ENCODE measurements around the gene RNF217.

GRCh38 chr6:125097186-125097585 is 134.9 kb downstream of the RNF217 start:
- no peak for TF ChIP-seq POLR2A (IDR thresholded peaks at IDR 0.05)
- TF ChIP-seq, protein P1, sequence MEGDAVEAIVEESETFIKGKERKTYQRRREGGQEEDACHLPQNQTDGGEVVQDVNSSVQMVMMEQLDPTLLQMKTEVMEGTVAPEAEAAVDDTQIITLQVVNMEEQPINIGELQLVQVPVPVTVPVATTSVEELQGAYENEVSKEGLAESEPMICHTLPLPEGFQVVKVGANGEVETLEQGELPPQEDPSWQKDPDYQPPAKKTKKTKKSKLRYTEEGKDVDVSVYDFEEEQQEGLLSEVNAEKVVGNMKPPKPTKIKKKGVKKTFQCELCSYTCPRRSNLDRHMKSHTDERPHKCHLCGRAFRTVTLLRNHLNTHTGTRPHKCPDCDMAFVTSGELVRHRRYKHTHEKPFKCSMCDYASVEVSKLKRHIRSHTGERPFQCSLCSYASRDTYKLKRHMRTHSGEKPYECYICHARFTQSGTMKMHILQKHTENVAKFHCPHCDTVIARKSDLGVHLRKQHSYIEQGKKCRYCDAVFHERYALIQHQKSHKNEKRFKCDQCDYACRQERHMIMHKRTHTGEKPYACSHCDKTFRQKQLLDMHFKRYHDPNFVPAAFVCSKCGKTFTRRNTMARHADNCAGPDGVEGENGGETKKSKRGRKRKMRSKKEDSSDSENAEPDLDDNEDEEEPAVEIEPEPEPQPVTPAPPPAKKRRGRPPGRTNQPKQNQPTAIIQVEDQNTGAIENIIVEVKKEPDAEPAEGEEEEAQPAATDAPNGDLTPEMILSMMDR (IDR thresholded peaks at IDR 0.05) = no peak
- no peak for TF ChIP-seq EP300 (IDR thresholded peaks at IDR 0.05)
- no peak for TF ChIP-seq POLR2AphosphoS5 (IDR thresholded peaks at IDR 0.05)
